H9 (cell line): ENCODE data around the gene PAXX. TPM values are rescaled to one million over a fixed set of nuclear protein-coding genes. Genes with fewer than 3 reads are reported as not detected.
A peak's percentile ranks its signal among the peaks of the same experiment; 100 is the strongest.

Experiments used
- DNase-seq: peaks from one replicate; pipeline ENCODE4 v3.0.0-alpha.2; 2017
- H2AFZ ChIP-seq: one replicate; pipeline ENCODE4 v1.6.1; 2013; ENCODE audit warnings: mild to moderate bottlenecking, low read length, control low read depth, moderate library complexity
- H2AK5ac ChIP-seq: 2 replicates; pipeline ENCODE4 v1.6.1; 2013; ENCODE audit warnings: low read length, control low read depth, mixed read lengths; ENCODE audit not compliant: insufficient read length
- H2BK120ac ChIP-seq: one replicate; pipeline ENCODE4 v1.6.1; 2013; ENCODE audit warnings: low read depth, mild to moderate bottlenecking, low read length, control low read depth, inconsistent platforms; ENCODE audit not compliant: poor library complexity, severe bottlenecking
- H2BK12ac ChIP-seq: 2 replicates; pipeline ENCODE4 v1.6.1; 2013; ENCODE audit warnings: low read length, control low read depth, mixed read lengths, low read depth; ENCODE audit not compliant: insufficient read length
- H2BK15ac ChIP-seq: 2 replicates; pipeline ENCODE4 v1.6.1; 2013; ENCODE audit warnings: low read depth, low read length, control low read depth
- H2BK20ac ChIP-seq: one replicate; pipeline ENCODE4 v1.6.1; 2013; ENCODE audit warnings: low read depth, mild to moderate bottlenecking, low read length, control low read depth, inconsistent platforms; ENCODE audit not compliant: poor library complexity, severe bottlenecking
- H2BK5ac ChIP-seq: 2 replicates; pipeline ENCODE4 v1.6.1; 2013; ENCODE audit warnings: low read length, control low read depth, mixed read lengths; ENCODE audit not compliant: insufficient read length
- H3K14ac ChIP-seq: 2 replicates; pipeline ENCODE4 v1.6.1; 2013; ENCODE audit warnings: low read length, control low read depth; ENCODE audit not compliant: insufficient read depth
- H3K18ac ChIP-seq: 2 replicates; pipeline ENCODE4 v1.6.1; 2013; ENCODE audit warnings: low read depth, mild to moderate bottlenecking, mixed read lengths, low read length, control low read depth; ENCODE audit not compliant: insufficient read length
- H3K23ac ChIP-seq: 2 replicates; pipeline ENCODE4 v1.6.1; 2013; ENCODE audit warnings: low read length, control low read depth, mixed read lengths, low read depth; ENCODE audit not compliant: insufficient read length
- H3K23me2 ChIP-seq: 2 replicates; pipeline ENCODE4 v1.6.1; 2013; ENCODE audit warnings: low read depth, mild to moderate bottlenecking, mixed read lengths, low read length, control low read depth; ENCODE audit not compliant: insufficient read length, poor library complexity, severe bottlenecking
- H3K27ac ChIP-seq: 2 replicates; pipeline ENCODE4 v1.5.1; 2013; ENCODE audit warnings: low read length, control low read depth, mixed read lengths, low read depth; ENCODE audit not compliant: insufficient read length
- H3K27me3 ChIP-seq: 2 replicates; pipeline ENCODE4 v1.6.1; 2013; ENCODE audit warnings: low read length, control low read depth, inconsistent platforms; ENCODE audit not compliant: insufficient read depth
- H3K4ac ChIP-seq: 2 replicates; pipeline ENCODE4 v1.6.1; 2013; ENCODE audit warnings: low read depth, mild to moderate bottlenecking, control low read depth, inconsistent platforms, low read length, moderate library complexity
- H3K4me1 ChIP-seq: 2 replicates; pipeline ENCODE4 v1.6.1; 2013; ENCODE audit warnings: low read length, control low read depth, inconsistent platforms; ENCODE audit not compliant: insufficient read depth
- H3K4me2 ChIP-seq: 2 replicates; pipeline ENCODE4 v1.6.1; 2013; ENCODE audit warnings: low read length, control low read depth, mixed read lengths; ENCODE audit not compliant: insufficient read length, insufficient read depth
- H3K56ac ChIP-seq: 2 replicates; pipeline ENCODE4 v1.6.1; 2013; ENCODE audit warnings: low read depth, mild to moderate bottlenecking, mixed read lengths, low read length, control low read depth; ENCODE audit not compliant: insufficient read length
- H3K79me1 ChIP-seq: 2 replicates; pipeline ENCODE4 v1.6.1; 2013; ENCODE audit warnings: low read depth, mild to moderate bottlenecking, moderate library complexity, low read length, control low read depth, inconsistent platforms; ENCODE audit not compliant: insufficient read depth, poor library complexity, severe bottlenecking
- H3K79me2 ChIP-seq: 2 replicates; pipeline ENCODE4 v1.6.1; 2013; ENCODE audit warnings: low read length, control low read depth, inconsistent platforms; ENCODE audit not compliant: insufficient read depth
- H3K9ac ChIP-seq: 2 replicates; pipeline ENCODE4 v1.6.1; 2013; ENCODE audit warnings: low read length, control low read depth, mixed read lengths; ENCODE audit not compliant: insufficient read length; ENCODE audit errors: extremely low read depth
- H3K9me3 ChIP-seq: one replicate; pipeline ENCODE4 v1.6.1; 2013; ENCODE audit warnings: low read depth, low read length, inconsistent platforms; ENCODE audit not compliant: control insufficient read depth
- H3T11ph ChIP-seq: one replicate; pipeline ENCODE4 v1.6.1; 2013; ENCODE audit warnings: mild to moderate bottlenecking, low read length, control low read depth, inconsistent platforms
- H4K20me1 ChIP-seq: one replicate; pipeline ENCODE4 v1.6.1; 2013; ENCODE audit not compliant: control insufficient read depth, insufficient read length, insufficient read depth
- H4K5ac ChIP-seq: 2 replicates; pipeline ENCODE4 v1.6.1; 2013; ENCODE audit warnings: low read depth, mild to moderate bottlenecking, mixed read lengths, low read length, control low read depth; ENCODE audit not compliant: insufficient read length
- H4K8ac ChIP-seq: replicated peaks from 2 replicates; pipeline ENCODE4 v1.6.1; 2013; ENCODE audit warnings: low read length, control low read depth, mixed read lengths, low read depth; ENCODE audit not compliant: insufficient read length
- H4K91ac ChIP-seq: 2 replicates; pipeline ENCODE4 v1.6.1; 2013; ENCODE audit warnings: low read depth, mild to moderate bottlenecking, moderate library complexity, mixed read lengths, low read length, control low read depth; ENCODE audit not compliant: insufficient read length
- H3K27ac Mint-ChIP-seq, 3 experiments: 2 replicates in 2 of 3; 3 replicates in 1 of 3; pipeline ENCODE4 v1.8.0; 2020 to 2021; ENCODE audit warnings: mixed read lengths in 3 of 3, mild to moderate bottlenecking in 1 of 3, moderate library complexity in 1 of 3
- H3K27me3 Mint-ChIP-seq: 2 replicates; pipeline ENCODE4 v1.8.0; 2021; ENCODE audit warnings: low read depth, mild to moderate bottlenecking, moderate library complexity, mixed read lengths
- H3K36me3 Mint-ChIP-seq, 3 experiments: 2 replicates in 2 of 3; 3 replicates in 1 of 3; pipeline ENCODE4 v1.8.0; 2020 to 2021; ENCODE audit warnings: low read depth in 3 of 3, mixed read lengths in 3 of 3; ENCODE audit not compliant: insufficient read depth in 1 of 3
- H3K4me1 Mint-ChIP-seq, 2 experiments: 2 replicates each; pipeline ENCODE4 v1.8.0; 2020; ENCODE audit warnings: mixed read lengths in 2 of 2
- H3K4me3 Mint-ChIP-seq, 2 experiments: 2 replicates in 1 of 2; 3 replicates in 1 of 2; pipeline ENCODE4 v1.8.0; 2020 to 2021; ENCODE audit warnings: mild to moderate bottlenecking in 2 of 2, mixed read lengths in 2 of 2, moderate library complexity in 1 of 2
- H3K9me3 Mint-ChIP-seq, 2 experiments: 2 replicates in 1 of 2; 3 replicates in 1 of 2; pipeline ENCODE4 v1.8.0; 2020; ENCODE audit warnings: mild to moderate bottlenecking in 2 of 2, mixed read lengths in 2 of 2, moderate library complexity in 1 of 2
- WGBS: extraction: QIAGEN DNeasy Blood & Tissue Kit; methylation state at CpG from one replicate; pipeline ENCODE4 v1.1.7; 2013; ENCODE audit warnings: missing lambda C conversion rate, low lambda C conversion rate, mixed read lengths; ENCODE audit not compliant: insufficient read length; ENCODE audit errors: extremely low coverage; 5-methylcytosine and 5-hydroxymethylcytosine counted together
- total RNA-seq: library from RNA; stranded (reverse); gene quantifications from 2 replicates; pipeline ENCODE4 v1.2.1, GENCODE V29; 2021
- TF ChIP-seq, protein P1 (sequence below): fragments of 200-600 bp; sonication (generic); conservative IDR thresholded peaks from 3 replicates; pipeline ENCODE4 v1.8.0; 2021; ENCODE audit warnings: antibody characterized with exemption, mild to moderate bottlenecking

PAXX gene
- total RNA-seq, 1 experiment from 2014 or later = 51.2 TPM

DNA sequence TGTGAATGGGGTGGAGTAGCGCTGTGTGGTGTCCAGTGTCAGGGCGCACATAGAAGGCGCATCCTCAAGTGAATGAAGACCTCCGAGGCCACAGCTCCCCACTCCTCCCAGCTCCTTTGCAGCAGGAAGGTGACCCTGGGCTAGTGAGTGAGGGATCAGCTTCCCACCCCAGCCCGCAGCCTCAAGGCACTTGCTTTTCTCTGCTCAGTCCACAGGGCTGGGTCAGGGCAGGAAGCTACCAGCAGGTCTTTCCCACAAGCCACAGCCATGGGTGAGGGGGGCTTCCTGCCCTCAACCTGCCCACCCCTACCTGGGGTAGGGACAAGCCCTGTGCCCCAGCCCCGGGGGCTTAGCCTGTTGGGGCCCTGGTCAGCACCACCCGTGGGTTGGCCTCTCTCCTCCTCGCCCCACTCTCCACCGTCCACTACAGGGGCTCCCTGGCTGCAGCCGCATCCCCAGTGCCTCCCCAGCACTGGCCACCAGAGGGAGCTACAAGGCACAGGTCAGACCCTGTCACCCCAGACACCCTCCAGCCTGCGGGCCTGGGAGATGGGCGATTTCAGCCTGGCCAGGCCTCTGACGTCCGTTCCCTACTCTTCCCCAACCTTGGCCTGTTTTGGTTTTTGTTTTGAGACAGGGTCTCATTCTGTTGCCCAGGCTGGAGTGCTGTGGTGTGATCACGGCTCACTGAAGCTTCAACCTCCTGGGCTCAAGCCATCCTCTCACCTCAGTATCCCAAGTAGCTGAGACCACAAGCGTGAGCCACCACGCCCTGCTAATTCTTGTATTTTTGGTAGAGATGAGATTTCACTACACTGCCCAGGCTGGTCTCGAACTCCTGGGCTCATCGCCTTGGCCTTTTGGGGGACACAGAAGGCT lies 37.1 kb downstream of the PAXX start:
- H3K9me3 Mint-ChIP-seq = no peaks in the 10 kb centered on the region

More for the DNA sequence above, 37.1 kb downstream of the PAXX start:
- H4K20me1 ChIP-seq = peaks cover 2% of the 10 kb centered on the region
- no peak overlapping the region for H4K8ac ChIP-seq
- H2BK5ac ChIP-seq = no peak overlapping the region
- TF ChIP-seq, protein P1, sequence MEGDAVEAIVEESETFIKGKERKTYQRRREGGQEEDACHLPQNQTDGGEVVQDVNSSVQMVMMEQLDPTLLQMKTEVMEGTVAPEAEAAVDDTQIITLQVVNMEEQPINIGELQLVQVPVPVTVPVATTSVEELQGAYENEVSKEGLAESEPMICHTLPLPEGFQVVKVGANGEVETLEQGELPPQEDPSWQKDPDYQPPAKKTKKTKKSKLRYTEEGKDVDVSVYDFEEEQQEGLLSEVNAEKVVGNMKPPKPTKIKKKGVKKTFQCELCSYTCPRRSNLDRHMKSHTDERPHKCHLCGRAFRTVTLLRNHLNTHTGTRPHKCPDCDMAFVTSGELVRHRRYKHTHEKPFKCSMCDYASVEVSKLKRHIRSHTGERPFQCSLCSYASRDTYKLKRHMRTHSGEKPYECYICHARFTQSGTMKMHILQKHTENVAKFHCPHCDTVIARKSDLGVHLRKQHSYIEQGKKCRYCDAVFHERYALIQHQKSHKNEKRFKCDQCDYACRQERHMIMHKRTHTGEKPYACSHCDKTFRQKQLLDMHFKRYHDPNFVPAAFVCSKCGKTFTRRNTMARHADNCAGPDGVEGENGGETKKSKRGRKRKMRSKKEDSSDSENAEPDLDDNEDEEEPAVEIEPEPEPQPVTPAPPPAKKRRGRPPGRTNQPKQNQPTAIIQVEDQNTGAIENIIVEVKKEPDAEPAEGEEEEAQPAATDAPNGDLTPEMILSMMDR = peak; percentile 95
- Mint-ChIP-seq H3K4me1 (peaks cover 0 to 8% of the 10 kb centered on the region in 2 experiments; a peak in 2 of 4 replicates), H3K36me3 (no peaks in the 10 kb centered on the region), H3K27me3 (peaks cover 35% of the 10 kb centered on the region), H3K4me3 (peak overlapping the region; percentile 45 to 74), H3K27ac (no peak overlapping the region)
- H3T11ph ChIP-seq = no peak overlapping the region
- H3K56ac ChIP-seq = no peak overlapping the region
- H3K27ac ChIP-seq = no peak overlapping the region
- H2BK120ac ChIP-seq = no peak overlapping the region
- H3K4me1 ChIP-seq = no peaks in the 10 kb centered on the region
- no peak overlapping the region for H2AK5ac ChIP-seq
- no peaks in the 10 kb centered on the region for H3K9me3 ChIP-seq
- H3K23ac ChIP-seq = no peak overlapping the region
- H3K79me2 ChIP-seq = no peaks in the 10 kb centered on the region
- H3K14ac ChIP-seq = no peak overlapping the region
- H3K18ac ChIP-seq = no peak overlapping the region
- no CpG with 5 or more reads among the region's 19 CpGs for WGBS
- H3K79me1 ChIP-seq = no peaks in the 10 kb centered on the region
- no peak overlapping the region for H4K5ac ChIP-seq
- no peak overlapping the region for H2BK12ac ChIP-seq
- no peaks in the 10 kb centered on the region for H3K27me3 ChIP-seq
- H2AFZ ChIP-seq = no peak overlapping the region
- H3K4ac ChIP-seq = no peak overlapping the region
- H2BK15ac ChIP-seq = no peak overlapping the region
- H2BK20ac ChIP-seq = no peak overlapping the region
- peaks cover 9% of the 10 kb centered on the region for H3K23me2 ChIP-seq
- peak; percentile 85 for DNase-seq
- H3K9ac ChIP-seq = no peak overlapping the region
- no peak overlapping the region for H4K91ac ChIP-seq
- peak overlapping the region; percentile 36 for H3K4me2 ChIP-seq
